ENCODE results near the gene SPEF1.

The SPEF1 gene

GRCh38 chr20:3813848-3814581 is 32.8 kb upstream of the SPEF1 start:
- DNase-seq (ENCODE audit: low spot score) = no peak
- no peak for TF ChIP-seq CTCF (IDR thresholded peaks at IDR 0.05; ENCODE audit: extremely low read depth, missing control alignments)

- no peak for DNase-seq (ENCODE audit: low spot score)
- no peak for TF ChIP-seq CTCF (IDR thresholded peaks at IDR 0.05; ENCODE audit: extremely low read depth, missing control alignments)
Observed at GRCh38 chr20:3812975-3813847, 32.0 kb upstream of the SPEF1 start.

- DNase-seq (ENCODE audit: low spot score) = no peak
- no peak for TF ChIP-seq CTCF (IDR thresholded peaks at IDR 0.05; ENCODE audit: extremely low read depth, missing control alignments)
Observed at GRCh38 chr20:3812259-3812681, 31.0 kb upstream of the SPEF1 start.

GRCh38 chr20:3811467-3812258 is 30.4 kb upstream of the SPEF1 start:
- no peak for TF ChIP-seq CTCF (IDR thresholded peaks at IDR 0.05; ENCODE audit: extremely low read depth, missing control alignments)

GRCh38 chr20:3808544-3808943 is 27.3 kb upstream of the SPEF1 start:
- no peak for TF ChIP-seq CTCF (IDR thresholded peaks at IDR 0.05; ENCODE audit: extremely low read depth, missing control alignments)
- no peak for DNase-seq (ENCODE audit: low spot score)

More at GRCh38 chr20:3811467-3812258, 30.4 kb upstream of the SPEF1 start:
- no peak for DNase-seq (ENCODE audit: low spot score)

- DNase-seq (ENCODE audit: low spot score) = no peak
- TF ChIP-seq CTCF (IDR thresholded peaks at IDR 0.05; ENCODE audit: extremely low read depth, missing control alignments) = no peak
Observed at GRCh38 chr20:3804781-3805180, 23.5 kb upstream of the SPEF1 start.

Measured in GM20000 (cell line).